ENCODE data around the gene TRIO.

TRIO gene

DNA sequence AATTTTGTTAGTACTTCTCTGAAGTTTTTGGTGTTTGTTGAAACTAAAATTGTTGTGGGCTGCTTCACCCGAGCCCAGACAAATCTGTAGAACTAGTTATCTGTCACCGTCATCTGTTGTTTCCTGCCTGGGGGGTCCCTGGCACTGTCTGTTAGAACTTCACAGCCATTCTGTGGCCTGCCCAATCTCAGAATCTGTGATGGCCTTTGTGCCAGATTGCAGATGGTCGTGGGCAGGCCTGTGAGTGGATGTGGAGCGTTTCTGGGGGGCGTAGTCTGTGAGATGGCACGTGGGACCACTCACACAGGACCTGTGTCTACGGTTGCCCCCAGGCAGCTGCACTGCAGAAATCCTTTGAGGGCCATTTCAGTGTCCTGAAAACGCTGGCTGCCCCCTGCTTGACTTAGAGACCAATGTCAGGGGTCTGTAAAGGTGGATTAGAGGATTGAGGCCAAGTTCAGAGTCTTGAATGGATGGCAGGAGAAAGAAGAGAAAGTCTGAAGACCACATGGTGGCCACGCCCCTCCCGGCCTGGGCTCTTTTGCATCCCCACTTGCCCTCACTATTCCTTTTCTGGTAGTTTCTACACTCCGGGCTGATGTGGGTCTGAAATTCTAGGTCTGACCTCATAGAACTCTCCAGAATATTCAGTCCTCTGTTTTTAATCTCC, 38.3 kb downstream of the TRIO start:
- H3K36me3 ChIP-seq (ENCODE audit: control insufficient read depth, insufficient read depth, low read length) = no peaks in the 10 kb centered on the region
- DNase-seq (ENCODE audit: extremely low read depth, insufficient read length) = no peak
- H3K4me3 ChIP-seq (replicated peaks; ENCODE audit: low read depth, low read length) = no peak overlapping the region
- H3K27me3 ChIP-seq (replicated peaks; ENCODE audit: control insufficient read depth, insufficient read depth, low read length) = no peaks in the 10 kb centered on the region
- TF ChIP-seq, protein P1, sequence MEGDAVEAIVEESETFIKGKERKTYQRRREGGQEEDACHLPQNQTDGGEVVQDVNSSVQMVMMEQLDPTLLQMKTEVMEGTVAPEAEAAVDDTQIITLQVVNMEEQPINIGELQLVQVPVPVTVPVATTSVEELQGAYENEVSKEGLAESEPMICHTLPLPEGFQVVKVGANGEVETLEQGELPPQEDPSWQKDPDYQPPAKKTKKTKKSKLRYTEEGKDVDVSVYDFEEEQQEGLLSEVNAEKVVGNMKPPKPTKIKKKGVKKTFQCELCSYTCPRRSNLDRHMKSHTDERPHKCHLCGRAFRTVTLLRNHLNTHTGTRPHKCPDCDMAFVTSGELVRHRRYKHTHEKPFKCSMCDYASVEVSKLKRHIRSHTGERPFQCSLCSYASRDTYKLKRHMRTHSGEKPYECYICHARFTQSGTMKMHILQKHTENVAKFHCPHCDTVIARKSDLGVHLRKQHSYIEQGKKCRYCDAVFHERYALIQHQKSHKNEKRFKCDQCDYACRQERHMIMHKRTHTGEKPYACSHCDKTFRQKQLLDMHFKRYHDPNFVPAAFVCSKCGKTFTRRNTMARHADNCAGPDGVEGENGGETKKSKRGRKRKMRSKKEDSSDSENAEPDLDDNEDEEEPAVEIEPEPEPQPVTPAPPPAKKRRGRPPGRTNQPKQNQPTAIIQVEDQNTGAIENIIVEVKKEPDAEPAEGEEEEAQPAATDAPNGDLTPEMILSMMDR (IDR thresholded peaks at IDR 0.05; ENCODE audit: insufficient read depth, low read length, poor library complexity, severe bottlenecking) = no peak

DNA sequence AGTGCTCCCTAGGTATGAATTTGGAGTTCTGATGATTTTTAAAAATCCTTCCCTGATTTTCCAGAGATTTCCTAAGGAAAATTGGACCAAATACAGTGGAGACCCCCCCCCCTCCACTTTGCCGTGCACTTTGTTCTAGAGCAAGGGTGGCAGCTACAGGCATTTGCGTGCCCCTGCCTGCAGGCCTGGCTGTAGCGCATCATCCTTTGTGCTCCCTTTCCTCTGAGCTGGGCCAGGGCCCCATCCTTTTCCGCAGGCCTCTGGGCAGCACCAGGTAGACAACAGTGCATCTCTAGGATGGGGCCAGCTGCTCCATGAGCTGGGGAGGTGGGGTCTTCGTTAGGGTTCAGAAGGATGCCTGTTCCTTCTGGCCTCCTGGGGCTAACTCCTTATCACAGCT, 39.6 kb downstream of the TRIO start:
- TF ChIP-seq, protein P1 (IDR thresholded peaks at IDR 0.05; ENCODE audit: insufficient read depth, low read length, poor library complexity, severe bottlenecking) = no peak
- no peaks in the 10 kb centered on the region for H3K27me3 ChIP-seq (replicated peaks; ENCODE audit: control insufficient read depth, insufficient read depth, low read length)
- no peak for DNase-seq (ENCODE audit: extremely low read depth, insufficient read length)
- no peak overlapping the region for H3K4me3 ChIP-seq (replicated peaks; ENCODE audit: low read depth, low read length)
- H3K36me3 ChIP-seq (ENCODE audit: control insufficient read depth, insufficient read depth, low read length) = no peaks in the 10 kb centered on the region

DNA sequence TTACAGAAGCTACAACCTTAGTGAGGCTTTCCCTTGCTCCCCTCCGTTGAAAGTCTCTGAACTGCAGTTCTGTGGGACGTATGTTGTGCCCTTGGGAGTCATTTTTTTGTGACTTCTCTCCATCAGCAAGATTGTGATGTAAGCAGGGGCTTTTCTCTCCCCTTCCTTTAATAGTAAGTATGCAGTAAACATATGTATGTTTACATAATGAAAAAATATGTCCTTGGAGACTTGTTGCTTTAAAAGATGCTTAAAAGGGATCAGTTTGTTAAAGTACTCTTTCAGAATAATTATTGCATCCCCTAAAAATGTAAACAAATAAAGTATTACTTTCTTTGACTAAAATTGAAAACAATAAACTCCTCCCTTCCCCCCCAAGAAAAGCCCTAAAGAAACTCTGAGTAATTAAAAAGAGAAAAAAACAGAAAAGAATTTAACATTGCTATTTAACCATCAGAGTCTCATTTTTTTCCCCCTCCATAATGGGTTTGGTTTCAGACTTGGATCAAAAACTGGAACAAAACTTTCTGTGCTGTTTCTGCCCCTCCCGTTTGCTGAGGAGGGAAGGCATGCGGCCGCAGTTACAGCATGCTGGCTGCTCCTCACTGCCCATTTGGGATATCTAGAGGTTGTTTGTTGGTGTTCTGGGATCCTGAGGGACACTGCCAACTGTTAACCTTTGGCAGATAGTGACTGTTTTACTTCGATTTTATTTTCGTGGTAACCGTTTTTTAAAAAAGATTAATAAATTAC, 40.2 kb downstream of the TRIO start:
- H3K4me3 ChIP-seq (replicated peaks; ENCODE audit: low read depth, low read length) = no peak overlapping the region

DNA sequence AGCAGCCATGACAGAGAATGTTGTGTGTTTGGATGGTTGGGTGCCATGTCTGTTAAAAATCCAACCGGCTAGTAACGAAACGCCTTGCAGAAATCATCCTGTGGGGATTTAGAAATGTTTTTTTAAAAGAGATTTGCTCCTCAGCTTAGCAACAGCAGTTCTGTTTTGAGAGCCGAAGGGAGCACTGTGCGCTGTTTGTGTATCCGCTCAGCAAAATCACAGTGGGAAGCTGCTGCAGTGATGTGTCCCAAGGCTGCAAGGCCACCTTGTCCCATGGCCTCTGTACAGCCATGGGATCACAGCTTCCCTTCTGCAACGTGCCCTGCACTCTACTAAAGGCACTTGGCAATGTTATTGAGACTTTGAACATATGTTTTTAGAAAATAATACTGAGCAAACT, 40.9 kb downstream of the TRIO start:
- no peaks in the 10 kb centered on the region for H3K36me3 ChIP-seq (ENCODE audit: control insufficient read depth, insufficient read depth, low read length)
- no peaks in the 10 kb centered on the region for H3K27me3 ChIP-seq (replicated peaks; ENCODE audit: control insufficient read depth, insufficient read depth, low read length)
- TF ChIP-seq, protein P1 (IDR thresholded peaks at IDR 0.05; ENCODE audit: insufficient read depth, low read length, poor library complexity, severe bottlenecking) = no peak
- no peak for DNase-seq (ENCODE audit: extremely low read depth, insufficient read length)
- no peak overlapping the region for H3K4me3 ChIP-seq (replicated peaks; ENCODE audit: low read depth, low read length)

More for the DNA sequence above, 40.2 kb downstream of the TRIO start:
- Histone ChIP-seq H3K27me3 (replicated peaks; ENCODE audit: control insufficient read depth, insufficient read depth, low read length) (no peaks in the 10 kb centered on the region), H3K36me3 (ENCODE audit: control insufficient read depth, insufficient read depth, low read length) (no peaks in the 10 kb centered on the region)
- DNase-seq (ENCODE audit: extremely low read depth, insufficient read length) = no peak
- TF ChIP-seq, protein P1 (IDR thresholded peaks at IDR 0.05; ENCODE audit: insufficient read depth, low read length, poor library complexity, severe bottlenecking) = no peak

DNA sequence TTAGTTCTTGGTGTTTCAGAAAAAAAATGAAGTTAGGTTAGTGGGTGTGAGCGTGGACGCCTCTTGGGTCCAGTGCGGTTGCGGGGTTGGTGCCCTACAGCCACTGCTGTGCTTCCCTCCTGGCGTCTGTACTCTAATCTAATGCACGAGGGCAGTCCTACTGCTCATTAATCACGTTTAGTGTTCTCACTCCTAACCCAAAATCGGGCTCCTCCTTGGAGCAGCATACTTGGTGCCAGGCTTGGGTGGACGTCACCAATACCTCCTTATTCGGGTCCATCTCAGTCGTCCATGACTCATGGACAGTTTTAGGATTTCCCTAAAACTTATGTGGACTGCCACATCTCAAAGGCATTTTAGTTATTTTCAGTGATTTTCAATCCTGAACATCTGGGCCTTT, 41.6 kb downstream of the TRIO start:
- TF ChIP-seq, protein P1 (IDR thresholded peaks at IDR 0.05; ENCODE audit: insufficient read depth, low read length, poor library complexity, severe bottlenecking) = no peak

More for the DNA sequence above, 41.6 kb downstream of the TRIO start:
- H3K27me3 ChIP-seq (replicated peaks; ENCODE audit: control insufficient read depth, insufficient read depth, low read length) = no peaks in the 10 kb centered on the region
- no peak for DNase-seq (ENCODE audit: extremely low read depth, insufficient read length)
- no peak overlapping the region for H3K4me3 ChIP-seq (replicated peaks; ENCODE audit: low read depth, low read length)
- no peaks in the 10 kb centered on the region for H3K36me3 ChIP-seq (ENCODE audit: control insufficient read depth, insufficient read depth, low read length)
